ENCODE data around the gene OSBPL2. TPM values are rescaled to one million over a fixed set of nuclear protein-coding genes. Genes with fewer than 3 reads are reported as not detected.

Gene OSBPL2
- total and polyA plus RNA-seq, 2 donors (not counting 3 experiments of a cell fraction or from before 2014, with no cell fraction given): 13.1 to 33.0 TPM

GRCh38 chr20:62318400-62319345 lies 80.4 kb downstream of the OSBPL2 start:
- ChIA-PET CTCF (interaction anchor here (1.1 to 2.8 kb wide), 4 partner anchors 46 to 64 kb away, joined by 3 to 8 read pairs (median 6); no protein-coding TSS in a partner anchor), POLR2A (no interaction called here)
- dilution Hi-C loops (cut with MboI; ENCODE audit: extremely low pct_ligation_motif_present, low sequenced_read_pairs) (no loop called here), intact Hi-C loops (cut with micrococcal nuclease) (no loop called here)
- H3K4me3 ChIP-seq (replicated peaks in 1 of 3; ENCODE audit: insufficient read depth in 1 of 3, low read depth in 1 of 3, low read length in 3 of 3): no peak overlapping the region
- H4K20me1 ChIP-seq (replicated peaks; ENCODE audit: control insufficient read depth, extremely low read depth, insufficient read depth, low read length): no peaks in the 10 kb centered on the region
- no peak overlapping the region for H3K4me2 ChIP-seq (ENCODE audit: insufficient read depth, low read length)
- FAIRE-seq (no peak), DNase-seq (ENCODE audit: low read depth, low spot score) (no peak)
- no peak overlapping the region for H3K9ac ChIP-seq (replicated peaks; ENCODE audit: extremely low read depth, insufficient read depth, low read length)
- BruUV-seq (replicated peaks): no TSS peak
- H3K9me1 ChIP-seq (replicated peaks; ENCODE audit: control insufficient read depth, extremely low read depth, insufficient read depth, low read length): no peaks in the 10 kb centered on the region
- H3K27ac ChIP-seq (ENCODE audit: insufficient read depth, low read depth, low read length): no peak overlapping the region
- no peaks in the 10 kb centered on the region for H3K27me3 ChIP-seq (ENCODE audit: control insufficient read depth in 2 of 2, insufficient read depth in 2 of 2, low read length in 2 of 2)
- no peaks in the 10 kb centered on the region for H3K4me1 ChIP-seq (ENCODE audit: control insufficient read depth, extremely low read depth, insufficient read depth, low read length)
- H3K9me3 ChIP-seq (replicated peaks; ENCODE audit: control insufficient read depth, insufficient read depth, low read length): no peaks in the 10 kb centered on the region
- no peak for TF ChIP-seq POLR2A (IDR thresholded peaks at IDR 0.05; ENCODE audit: low read depth, low read length)
- TF ChIP-seq GATA2 (IDR thresholded peaks at IDR 0.05; ENCODE audit: insufficient read depth, insufficient read length, low read depth, low read length): no peak
- no peak for TF ChIP-seq FOS (IDR thresholded peaks at IDR 0.05; ENCODE audit: borderline replicate concordance, insufficient read depth, low read length)
- no peak for TF ChIP-seq MYC (IDR thresholded peaks at IDR 0.05; ENCODE audit: low read depth, low read length)
- TF ChIP-seq JUN (IDR thresholded peaks at IDR 0.05; ENCODE audit: borderline replicate concordance, insufficient read depth, insufficient read length, low read depth): no peak
- TF ChIP-seq, protein P1, sequence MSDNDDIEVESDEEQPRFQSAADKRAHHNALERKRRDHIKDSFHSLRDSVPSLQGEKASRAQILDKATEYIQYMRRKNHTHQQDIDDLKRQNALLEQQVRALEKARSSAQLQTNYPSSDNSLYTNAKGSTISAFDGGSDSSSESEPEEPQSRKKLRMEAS (IDR thresholded peaks at IDR 0.05; ENCODE audit: insufficient read depth, insufficient read length): no peak
- TF ChIP-seq POLR2AphosphoS5 (IDR thresholded peaks at IDR 0.05; ENCODE audit: insufficient read depth, low read depth, low read length): no peak
- no peak for TF ChIP-seq CTCF (IDR thresholded peaks at IDR 0.05; ENCODE audit: extremely low read depth in 1 of 2, insufficient read depth in 1 of 2, low read depth in 1 of 2, low read length in 2 of 2)
- no peak for TF ChIP-seq EZH2 (IDR thresholded peaks at IDR 0.05; ENCODE audit: borderline replicate concordance, low read depth, low read length, severe bottlenecking)
- H3K79me2 ChIP-seq (ENCODE audit: control insufficient read depth, insufficient read depth, low read length): peaks cover 4% of the 10 kb centered on the region
- H2AFZ ChIP-seq (ENCODE audit: low read depth, low read length): no peak overlapping the region
- H3K36me3 ChIP-seq (ENCODE audit: control insufficient read depth in 2 of 2, extremely low read depth in 1 of 2, insufficient read depth in 2 of 2, low read length in 2 of 2): peaks cover 9 to 44% of the 10 kb centered on the region in 2 experiments

Measured in endothelial cell of umbilical vein (primary cell).